C1 segment of cervical spinal cord (tissue), 14 donors: ENCODE results near the gene ACTG1.

ENCODE experiments used
- DNase-seq, 14 donors: peaks; one replicate each; lab custom pipeline; 2025; lab: John Stamatoyannopoulos, UW

ACTG1 gene

DNA sequence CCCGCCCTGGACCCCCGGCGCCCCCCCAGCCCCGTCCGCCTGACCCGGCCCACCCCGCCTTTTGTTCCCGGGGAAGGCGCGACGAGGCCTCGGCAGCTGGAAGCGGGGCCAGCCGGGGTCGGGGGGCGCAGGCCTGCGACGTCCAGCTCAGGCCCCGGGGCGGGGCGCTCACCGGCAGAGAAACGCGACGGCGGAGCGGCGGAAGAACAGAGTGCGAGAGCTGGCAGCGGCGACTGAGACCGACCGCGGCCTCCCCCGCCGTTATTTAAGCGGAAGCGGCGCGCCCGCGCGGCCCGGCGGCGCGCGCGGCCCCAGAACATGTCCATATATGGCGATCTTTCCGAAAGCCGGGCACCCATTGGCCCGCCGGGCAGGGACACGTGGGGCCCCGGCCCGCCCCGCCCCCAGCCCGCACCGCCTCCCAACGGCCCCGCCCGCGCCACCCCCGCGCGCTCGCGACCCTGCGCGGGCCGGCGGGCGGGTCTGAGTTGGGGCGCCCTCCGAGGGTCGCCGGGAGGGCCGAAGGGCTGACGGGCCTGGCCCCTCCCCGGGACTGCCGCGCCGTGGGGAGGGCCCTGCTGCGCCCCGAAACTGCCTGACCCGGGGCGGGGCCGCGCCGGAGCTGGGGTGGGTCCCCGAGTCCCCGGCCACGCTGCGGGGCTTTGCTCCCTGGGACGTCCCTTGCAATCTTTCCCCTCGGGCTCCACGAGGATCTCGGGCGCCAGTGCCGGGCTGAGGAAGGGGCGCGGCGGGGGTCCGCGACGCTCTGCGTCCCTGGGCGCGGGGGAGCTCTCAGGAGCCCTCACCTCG, at the start of gene ACTG1:
Gene ACTG1 (minus strand): TSS at position 238 of the 810 bp plus-strand sequence. CDS start 445 bp downstream, outside the sequence.
- peak; percentile 57 to 93 (median 86) for DNase-seq

DNA sequence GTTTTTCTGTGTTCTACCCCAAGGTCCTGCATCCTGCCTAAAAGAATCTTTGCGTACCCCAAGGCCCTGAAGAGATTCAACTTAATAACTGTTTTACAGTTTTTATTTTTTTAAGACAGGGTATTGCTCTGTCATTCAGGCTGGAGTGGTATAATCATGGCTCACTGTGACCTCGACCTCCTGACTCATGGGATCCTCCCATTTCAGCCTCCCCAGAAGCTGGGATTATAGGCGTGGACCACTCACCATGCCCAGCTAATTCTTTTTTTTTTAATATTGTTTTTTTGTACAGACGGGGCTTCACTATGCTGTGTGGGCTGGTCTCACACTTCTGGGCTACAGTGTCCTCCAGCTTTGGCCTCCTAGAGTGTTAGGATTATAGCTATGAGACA, 48.9 kb upstream of the ACTG1 start:
- no peak for DNase-seq

DNA sequence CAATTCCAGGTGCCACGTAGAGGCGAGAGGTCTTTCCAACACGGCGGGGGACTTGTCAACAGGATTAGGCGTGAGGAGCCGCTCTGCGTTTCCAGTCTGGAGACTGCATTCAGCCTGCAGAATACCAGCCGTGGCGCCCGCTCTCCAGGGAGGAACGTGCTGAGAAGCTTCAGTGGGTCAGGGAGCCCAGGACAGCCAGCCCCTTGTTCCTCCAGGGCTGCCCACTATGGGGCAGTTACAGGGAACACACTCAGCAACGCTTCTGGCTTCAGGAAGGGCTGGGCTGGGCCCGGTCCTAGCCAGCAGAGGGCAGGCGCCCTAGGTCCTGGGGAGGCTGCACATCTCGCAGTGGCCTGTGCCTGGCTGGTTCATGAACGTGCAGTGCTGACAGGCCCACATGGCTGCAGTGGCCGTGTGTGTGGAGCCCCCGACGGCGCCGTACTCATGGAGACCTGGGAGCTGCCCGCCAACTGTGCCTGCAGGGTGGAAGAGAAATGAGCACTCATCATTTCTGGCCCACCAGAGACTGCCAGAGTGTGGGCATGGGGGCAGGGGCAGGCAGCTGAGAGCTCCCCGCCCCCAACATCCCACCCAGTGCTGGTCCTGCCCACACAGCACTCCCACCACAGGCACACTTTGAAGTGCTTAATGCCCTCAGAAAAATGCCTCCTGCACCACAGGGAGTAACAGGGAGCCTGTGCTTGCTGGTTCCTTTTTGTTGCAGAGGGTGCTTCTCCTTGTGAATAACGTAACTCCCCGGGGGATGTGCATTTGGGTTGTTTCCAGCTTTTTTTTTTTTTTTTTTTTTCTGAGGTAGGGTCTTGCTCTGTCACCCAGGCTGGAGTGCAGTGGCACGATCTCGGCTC, 46.6 kb upstream of the ACTG1 start:
- no peak for DNase-seq

DNA sequence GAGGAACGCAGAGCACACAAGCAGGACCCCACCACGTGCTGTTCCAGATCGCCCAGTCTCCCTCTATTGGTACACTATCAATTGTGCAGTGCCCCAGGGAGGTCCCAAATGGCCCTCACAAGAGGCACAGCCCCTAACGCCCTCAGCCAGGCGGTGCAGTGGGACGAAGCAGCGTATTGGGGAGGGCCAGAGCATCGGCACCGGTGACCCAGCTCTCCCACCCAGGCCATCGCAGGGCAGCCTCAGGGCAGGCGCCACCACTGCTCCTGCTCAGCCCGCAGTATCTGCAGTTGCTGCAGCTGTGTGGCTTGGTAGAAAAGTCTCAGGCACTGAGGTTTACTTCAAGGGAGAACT, 45.5 kb upstream of the ACTG1 start:
- no peak for DNase-seq

DNA sequence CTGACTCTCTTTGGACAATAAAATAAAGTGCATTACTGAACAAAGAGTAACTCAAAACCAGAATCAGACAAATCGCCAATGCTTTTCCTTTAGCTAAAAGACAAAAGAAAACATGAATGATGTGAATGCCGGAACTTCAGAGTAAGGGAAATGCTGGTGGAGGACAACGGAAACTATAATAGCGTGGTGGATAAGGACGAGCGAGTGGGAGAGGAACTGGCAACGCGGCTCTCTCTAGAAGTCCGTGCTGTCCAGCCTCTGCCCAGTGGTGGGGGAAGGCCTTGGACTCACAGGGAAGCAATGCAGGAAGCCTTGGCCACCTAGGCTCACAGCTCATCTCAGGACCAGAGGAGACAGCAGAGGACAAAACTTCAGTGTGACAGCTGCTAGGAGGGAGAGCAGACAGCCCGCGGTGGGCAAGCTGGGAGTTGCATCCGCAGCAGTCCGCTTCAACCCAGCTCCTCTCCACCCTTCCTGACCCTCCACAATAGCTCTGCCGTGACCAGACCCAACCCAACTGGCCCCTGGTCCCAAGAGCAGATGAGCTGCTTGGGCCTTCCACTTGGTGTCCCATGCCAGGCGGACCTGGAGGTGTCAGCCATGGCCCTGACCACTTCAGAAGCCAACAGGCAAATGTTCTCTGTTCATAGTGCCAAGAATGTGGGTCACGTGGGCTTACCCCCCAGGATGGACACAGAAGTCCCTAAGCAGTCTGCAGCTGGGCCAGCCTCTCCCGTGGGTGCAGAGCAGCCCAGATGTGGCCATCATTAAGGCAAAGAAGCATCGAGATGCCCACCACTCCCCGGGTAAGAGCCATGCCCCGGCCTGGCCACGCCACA, 44.9 kb upstream of the ACTG1 start:
- DNase-seq, result no peak

DNA sequence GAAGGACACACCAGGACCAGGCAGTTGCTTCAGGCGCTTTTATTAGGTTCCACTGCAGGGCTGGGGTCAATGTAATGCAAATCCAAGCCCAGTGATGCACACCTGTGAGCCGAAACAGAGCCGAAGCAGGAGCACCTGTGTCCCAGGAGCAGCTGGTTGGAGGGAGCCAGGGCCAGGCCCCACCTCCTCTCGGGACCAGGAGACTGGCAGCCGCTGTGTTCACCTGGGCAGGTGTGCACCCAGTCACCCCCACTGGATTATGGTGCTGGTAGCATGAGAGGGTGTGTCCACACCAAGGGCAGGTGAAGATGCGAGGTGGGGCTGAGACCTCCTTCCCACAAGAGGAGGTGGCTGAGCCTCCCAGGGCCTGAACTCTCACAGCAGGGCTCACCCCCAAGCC, 44.3 kb upstream of the ACTG1 start:
- no peak for DNase-seq

DNA sequence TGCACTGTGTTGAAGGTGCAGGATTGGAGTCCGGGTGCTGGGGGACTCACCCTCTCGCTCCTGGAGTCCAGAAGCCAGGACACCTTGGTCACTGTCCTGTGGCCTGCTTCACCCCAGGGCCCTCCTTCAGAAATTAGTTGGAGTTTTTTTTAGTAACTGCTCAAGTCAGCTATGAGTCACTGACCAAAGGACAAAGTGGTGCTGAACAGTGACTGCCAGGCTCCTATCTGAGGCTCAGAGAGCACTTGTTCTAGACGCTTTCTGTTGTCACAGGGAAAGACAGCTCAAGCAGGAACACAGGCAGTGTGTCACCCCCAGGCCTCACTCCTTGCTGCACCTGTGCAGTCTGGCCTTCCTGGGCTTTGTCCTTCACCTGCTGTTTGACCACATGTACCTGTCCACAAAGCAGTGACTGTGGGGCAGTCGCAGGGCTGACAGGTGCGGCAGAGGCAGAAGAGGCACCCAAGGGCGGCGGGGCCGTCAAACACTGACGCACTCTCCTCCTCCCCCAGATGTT, 43.6 kb upstream of the ACTG1 start:
- no peak for DNase-seq

DNA sequence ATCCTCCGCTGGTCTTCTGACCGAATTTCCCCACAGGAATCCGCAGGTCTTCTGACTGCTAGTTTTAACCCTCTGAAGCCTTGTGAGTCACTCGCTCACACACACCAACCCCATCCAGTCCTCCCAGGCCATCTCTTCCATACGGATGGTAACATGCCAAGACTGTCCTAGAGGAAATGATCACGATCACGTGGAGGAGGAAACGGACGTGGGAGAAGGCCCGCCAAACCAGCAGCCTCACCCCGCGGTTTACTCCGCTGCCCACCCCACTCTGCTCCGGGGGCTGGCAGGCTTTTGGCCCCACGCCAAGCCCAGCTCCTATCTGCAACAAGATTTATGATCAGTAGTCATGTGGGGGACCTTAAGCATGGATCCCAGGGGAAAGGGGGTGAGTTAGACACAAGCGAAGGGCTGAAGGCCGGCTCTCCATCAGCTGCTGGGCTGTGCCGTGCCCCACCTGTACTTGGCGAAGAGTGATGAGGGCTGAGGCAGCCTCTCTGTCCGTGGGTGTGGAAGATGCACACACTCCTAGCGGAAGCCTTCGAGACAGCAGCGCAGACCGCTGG, 41.1 kb upstream of the ACTG1 start:
- no peak for DNase-seq

DNA sequence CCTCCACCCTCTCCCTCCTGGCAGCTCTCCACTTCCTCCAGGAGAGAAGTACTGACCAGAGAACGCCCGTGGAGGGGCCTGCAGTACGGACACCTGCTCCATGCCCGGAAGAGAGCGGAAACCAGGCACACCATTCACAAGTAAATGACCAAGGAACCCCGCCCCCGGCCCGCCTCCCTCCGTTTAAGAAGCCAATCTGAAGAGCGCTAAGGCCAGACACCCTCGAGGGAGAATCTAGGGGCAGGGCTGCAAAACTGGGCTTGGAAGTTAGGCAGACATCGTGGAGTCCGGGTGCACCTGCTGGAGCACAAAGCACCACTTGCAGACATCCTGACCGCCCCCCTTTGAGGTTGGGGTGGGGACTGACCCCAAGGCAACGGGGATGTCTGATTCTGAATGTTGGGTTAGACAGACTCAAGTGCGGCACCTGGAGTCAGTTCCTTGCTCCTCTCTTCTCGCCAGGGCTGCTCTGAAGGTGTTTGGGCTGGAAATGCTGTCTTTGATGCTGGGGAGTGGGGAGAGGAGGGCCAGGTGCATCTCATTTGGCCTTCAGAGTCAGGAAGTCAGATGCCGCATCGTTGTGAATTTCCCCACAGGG, 40.5 kb upstream of the ACTG1 start:
- peak in 10 of 14 donors; percentile 16 to 75 (median 57) for DNase-seq

DNA sequence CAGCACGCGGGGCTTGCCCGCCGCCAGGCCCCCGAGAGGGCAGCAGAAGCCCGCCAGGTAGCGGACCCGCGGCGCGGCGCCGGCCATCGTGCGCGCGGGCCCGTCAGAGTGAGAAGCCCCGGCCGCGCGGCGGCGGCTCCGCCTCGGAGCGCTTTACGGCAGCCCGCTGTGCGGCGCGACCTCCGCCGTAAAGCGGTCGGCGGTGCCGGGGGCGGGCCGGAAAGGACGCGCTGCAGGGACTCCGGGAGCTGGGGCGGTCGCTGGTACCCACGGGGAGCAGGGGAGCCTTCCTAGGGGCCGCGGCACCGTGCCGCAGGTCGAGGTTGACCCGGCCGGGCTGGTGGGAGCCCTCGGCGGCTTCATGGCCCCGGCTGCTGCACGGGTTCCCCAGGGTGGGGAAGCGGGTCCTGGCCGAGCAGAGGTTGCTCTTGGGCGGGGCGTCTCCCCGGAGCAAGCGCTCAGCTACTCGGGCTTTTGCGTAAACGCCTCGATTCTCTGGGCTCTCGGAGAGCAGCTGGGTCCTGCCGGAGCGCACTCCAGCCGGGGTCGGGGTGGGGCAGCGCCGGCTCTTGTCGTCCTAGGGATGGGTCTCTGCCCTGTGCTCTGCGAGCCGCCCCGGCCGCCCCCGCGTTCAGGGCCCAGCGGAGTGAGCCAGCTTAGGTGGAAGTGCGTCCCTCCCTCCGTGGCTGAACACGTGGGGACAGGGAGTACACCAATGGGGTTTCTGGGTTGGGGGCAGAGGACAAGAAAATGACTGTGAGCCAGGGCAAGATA, 39.8 kb upstream of the ACTG1 start, which contains the start of gene FAAP100:
Gene FAAP100 (minus strand): TSS at position 110 of the 774 bp plus-strand sequence. CDS start 23 bp downstream, at position 87.
- DNase-seq, result peak in 13 of 14 donors; percentile 50 to 88 (median 75)

DNA sequence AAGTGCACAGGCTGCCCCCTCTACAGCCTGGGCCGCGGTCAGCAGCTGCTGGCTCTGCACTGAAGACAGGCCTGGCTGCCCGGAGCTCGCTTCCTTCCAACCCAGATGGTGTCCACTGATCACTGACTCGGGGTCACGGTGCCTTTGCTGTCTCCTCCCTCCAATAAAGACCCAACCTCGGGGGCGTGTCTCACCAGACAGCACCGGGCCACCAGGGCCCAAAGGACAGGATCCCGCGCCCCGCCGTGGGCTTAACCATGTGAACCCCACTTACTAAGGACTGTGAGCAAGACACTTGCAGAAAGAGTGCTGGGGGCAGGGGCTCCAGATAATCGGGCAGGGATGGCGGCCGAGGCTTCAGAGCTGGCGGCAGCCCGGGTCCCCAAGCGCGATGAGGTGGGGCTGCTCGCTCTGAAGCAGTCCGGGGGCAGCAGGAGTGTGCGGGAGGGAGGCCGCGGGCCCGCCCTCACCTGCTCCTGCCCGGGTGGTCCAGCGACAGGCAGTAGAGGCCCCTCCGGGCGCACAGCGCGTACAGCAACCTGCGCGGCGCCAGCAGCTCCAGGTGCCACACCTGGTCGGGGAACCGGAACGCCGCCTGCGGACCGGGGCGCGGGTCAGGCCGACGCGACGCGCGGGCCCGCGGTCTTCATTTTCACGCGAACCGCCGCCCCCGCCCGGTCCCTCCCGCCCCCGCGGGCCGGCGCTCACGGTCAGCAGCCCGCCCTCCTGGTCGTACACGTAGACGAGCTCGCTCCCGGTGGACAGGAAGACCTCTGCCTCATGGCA, 39.1 kb upstream of the ACTG1 start:
- peak in 1 of 14 donors; percentile 71 for DNase-seq

DNA sequence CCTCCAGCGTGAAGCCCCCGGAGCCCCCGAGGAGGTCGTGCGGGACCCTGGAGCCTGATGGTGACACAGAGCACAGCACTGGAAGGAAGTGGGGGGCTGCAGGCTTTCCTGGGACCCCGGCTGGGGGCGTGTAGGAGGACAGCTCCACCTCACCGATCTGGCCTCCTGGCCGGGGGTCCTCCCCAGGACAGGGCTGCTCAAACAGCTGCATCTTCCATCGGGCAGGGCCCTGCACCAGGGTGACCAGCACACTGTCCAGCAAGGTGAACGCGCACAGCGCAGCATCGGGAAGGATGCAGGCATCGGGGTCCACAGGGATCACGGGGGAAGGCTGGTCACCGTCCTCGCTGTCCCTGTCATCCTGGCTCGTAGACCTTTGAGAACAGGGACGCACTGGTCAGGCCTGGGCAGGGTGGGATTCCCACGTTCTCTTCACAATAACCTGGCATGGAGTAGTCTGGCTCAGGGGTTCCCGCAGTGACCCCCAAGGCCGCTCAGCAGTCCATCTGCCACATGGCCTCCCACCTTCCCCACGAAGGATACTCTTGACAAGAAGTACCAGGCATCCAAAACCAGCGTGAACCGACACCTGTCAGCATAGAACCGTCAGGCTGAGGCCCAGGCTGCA, 38.3 kb upstream of the ACTG1 start:
- no peak for DNase-seq

DNA sequence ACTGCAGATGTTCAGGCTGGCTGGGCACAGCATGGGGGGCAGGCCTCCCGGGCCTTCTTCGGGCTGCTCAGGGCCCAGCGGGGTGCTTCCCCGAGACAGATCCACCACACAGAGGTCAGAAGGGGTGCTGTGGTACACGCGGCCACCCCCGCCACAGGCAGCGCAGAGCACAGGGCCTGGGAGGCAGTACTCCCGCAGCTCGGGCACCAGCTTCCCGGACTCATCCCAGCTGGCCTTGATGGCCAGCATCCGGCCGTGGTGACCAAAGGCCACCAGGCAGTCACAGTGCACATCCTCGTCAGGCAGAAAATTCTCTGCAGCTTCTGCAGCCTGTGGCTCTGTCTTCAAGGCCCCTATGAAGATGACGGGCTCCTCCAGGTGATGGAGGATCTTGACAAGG, 37.7 kb upstream of the ACTG1 start:
- no peak for DNase-seq

DNA sequence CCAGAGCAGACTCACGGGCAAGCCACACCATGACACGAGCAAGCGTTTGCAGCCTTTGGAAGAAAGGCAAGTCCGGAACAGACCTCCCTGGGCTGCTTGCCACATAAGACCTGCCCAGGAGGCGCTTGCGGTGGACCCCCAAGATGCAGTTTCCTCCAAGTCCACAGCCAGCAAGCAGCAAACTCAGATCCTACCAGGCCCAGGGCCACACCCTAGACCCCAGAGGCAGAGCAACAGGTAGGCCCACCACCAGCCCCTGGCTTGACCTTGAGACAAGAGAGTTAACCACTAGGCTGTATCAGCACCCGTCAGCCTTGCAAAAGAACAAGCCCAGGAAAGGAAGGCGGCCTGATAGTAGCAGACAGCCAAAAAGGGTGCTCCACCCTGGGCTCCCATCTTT, 37.2 kb upstream of the ACTG1 start:
- no peak for DNase-seq

DNA sequence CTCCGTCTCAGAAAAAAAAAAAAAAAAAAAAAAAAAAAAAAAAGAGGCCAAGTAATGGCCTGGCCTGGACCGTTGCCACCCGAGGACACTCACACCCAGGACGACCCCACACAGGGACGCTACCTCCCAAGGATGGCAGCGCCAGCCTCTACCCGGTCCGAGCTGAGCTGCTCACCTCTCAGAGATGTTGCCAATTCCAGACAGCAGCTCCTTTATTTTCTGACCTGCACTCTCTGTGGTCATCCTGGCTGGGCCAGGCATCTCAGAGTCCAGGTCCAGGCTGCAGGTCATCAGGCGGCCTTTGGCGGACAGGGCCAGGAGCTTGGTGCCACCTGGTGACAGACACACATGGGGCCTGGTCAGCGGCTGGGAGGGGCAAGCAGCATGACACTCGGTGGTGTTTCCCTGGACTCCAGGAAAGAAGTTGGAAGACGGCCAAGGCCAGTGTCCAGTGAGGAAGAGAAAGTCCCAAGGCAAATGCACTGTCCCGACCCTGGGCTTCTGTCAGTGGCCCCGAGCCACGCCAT, 36.5 kb upstream of the ACTG1 start:
- DNase-seq, result peak in 1 of 14 donors; percentile 40

DNA sequence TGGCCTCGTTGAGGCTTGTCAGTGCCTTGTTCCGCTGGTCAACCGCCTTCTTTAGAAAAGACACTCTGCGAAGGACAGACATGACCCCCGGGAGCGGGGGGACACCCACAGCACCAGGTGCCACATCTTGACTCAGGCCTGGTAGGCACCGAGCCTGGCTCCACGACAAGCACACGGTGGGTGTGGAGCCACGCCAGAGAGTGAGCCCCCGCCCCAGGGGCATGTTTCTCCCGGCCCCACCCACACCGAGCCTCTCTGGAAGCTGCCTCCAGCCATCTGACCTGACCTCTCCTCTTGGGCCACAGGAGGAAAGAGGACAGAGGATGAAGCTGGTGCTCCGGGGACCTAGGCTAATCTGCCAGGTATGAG, 35.0 kb upstream of the ACTG1 start:
- DNase-seq, result no peak

DNA sequence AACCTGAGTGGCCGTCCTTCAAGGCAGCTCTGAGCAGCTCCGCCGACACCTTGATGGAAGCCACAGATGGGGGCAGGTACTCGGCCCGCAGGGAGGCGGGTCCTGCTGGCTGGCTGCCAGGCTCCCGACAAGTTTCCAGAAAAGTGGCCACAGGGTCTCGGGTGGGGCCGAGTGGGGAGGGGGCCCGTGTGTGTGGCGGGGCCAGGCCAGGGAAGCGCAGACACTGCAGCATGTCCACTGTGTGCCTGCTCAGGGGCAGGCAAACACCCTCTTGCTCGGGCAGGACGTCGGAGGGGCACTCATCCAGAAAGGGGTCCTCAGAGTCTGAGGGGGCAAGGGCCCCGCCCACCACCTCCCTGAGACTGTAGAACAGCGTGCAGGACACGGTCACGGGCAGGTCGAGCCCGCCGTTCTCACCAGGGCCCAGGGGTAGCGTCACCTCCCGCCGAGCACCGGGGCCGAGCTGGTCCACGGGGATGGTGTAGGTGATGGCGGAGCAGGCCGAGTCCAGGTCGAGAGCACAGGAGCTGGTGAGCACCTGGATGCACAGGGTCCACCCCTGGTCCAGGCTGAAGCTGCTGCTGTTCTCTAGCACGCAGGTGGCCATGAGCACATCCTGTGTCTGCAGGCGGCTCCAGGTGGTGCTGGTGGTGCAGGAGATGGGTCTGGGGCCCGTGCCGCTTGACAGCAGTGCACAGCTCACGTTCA, 34.5 kb upstream of the ACTG1 start:
- no peak for DNase-seq
